ELF-1 (cell line): ENCODE results near the gene PHIP.

Source experiments
- DNase-seq: peaks from one replicate; pipeline ENCODE4 v3.0.0-alpha.2; 2016; ENCODE audit warnings: low read depth, low spot score

The PHIP gene

GRCh38 chr6:79010422-79010821, 67.6 kb downstream of the PHIP start:
- no peak for DNase-seq

- DNase-seq: no peak
Observed at GRCh38 chr6:79009819-79010218, 68.2 kb downstream of the PHIP start.

- no peak for DNase-seq
Observed at GRCh38 chr6:79005497-79005896, 72.6 kb downstream of the PHIP start.

- DNase-seq: no peak
Observed at GRCh38 chr6:79005024-79005423, 73.0 kb downstream of the PHIP start.

- no peak for DNase-seq
Observed at GRCh38 chr6:79004239-79004638, 73.8 kb downstream of the PHIP start.

- no peak for DNase-seq
Observed at GRCh38 chr6:79001415-79001814, 76.6 kb downstream of the PHIP start.

- no peak for DNase-seq
Observed at GRCh38 chr6:78999737-79000136, 78.3 kb downstream of the PHIP start.

- DNase-seq: no peak
Observed at GRCh38 chr6:78995946-78996345, 82.1 kb downstream of the PHIP start.

- DNase-seq: no peak
Observed at GRCh38 chr6:78995346-78995745, 82.7 kb downstream of the PHIP start.

GRCh38 chr6:78993955-78994354, 84.1 kb downstream of the PHIP start:
- DNase-seq: no peak

GRCh38 chr6:78989191-78989590, 88.9 kb downstream of the PHIP start:
- no peak for DNase-seq

- DNase-seq: no peak
Observed at GRCh38 chr6:78986161-78986560, 91.9 kb downstream of the PHIP start.

GRCh38 chr6:78984225-78984950, 93.7 kb downstream of the PHIP start:
- DNase-seq: no peak

GRCh38 chr6:78967191-78967590, 110.9 kb downstream of the PHIP start:
- DNase-seq: no peak

- no peak for DNase-seq
Observed at GRCh38 chr6:78966542-78966941, 111.5 kb downstream of the PHIP start.

- DNase-seq: no peak
Observed at GRCh38 chr6:78962448-78962847, 115.6 kb downstream of the PHIP start.

- no peak for DNase-seq
Observed at GRCh38 chr6:78954740-78955139, 123.3 kb downstream of the PHIP start.

GRCh38 chr6:78953798-78954197, 124.3 kb downstream of the PHIP start:
- no peak for DNase-seq

GRCh38 chr6:78952362-78952761, 125.7 kb downstream of the PHIP start:
- no peak for DNase-seq

- DNase-seq: no peak
Observed at GRCh38 chr6:78948785-78949184, 129.3 kb downstream of the PHIP start.

- DNase-seq: no peak
Observed at GRCh38 chr6:78947962-78948361, 130.1 kb downstream of the PHIP start.

- DNase-seq: no peak
Observed at GRCh38 chr6:78947529-78947928, 130.5 kb downstream of the PHIP start.

- DNase-seq: no peak
Observed at GRCh38 chr6:78942446-78942845, 135.6 kb downstream of the PHIP start.

- no peak for DNase-seq
Observed at GRCh38 chr6:78936515-78936914, 141.5 kb downstream of the PHIP start.
